Brain pericyte (primary cell): Measurements from ENCODE around the gene FABP2.
"Not testable (repeated sequence)": the region's sequence is repeated elsewhere in the genome, so short reads cannot be mapped to it uniquely, and the experiment has no call there.

ENCODE experiments used
- DNase-seq: peaks from one replicate; pipeline ENCODE4 v3.0.0-alpha.2; 2012; ENCODE audit warnings: low read depth, low spot score

The FABP2 gene

GRCh38 chr4:119321921-119322687, at the start of gene FABP2:
Gene FABP2, minus strand, starts transcription at chr4:119322138. Its CDS starts 36 bp downstream, at chr4:119322102.
- no peak for DNase-seq

- DNase-seq: not testable (repeated sequence)
These were observed 49.2 kb upstream of the FABP2 start for GRCh38 chr4:119370951-119371683.

- DNase-seq: not testable (repeated sequence)
These were observed 48.5 kb upstream of the FABP2 start for GRCh38 chr4:119370392-119370791.

GRCh38 chr4:119366802-119367201, 44.9 kb upstream of the FABP2 start:
- not testable (repeated sequence) for DNase-seq

- not testable (repeated sequence) for DNase-seq
These were observed 42.3 kb upstream of the FABP2 start for GRCh38 chr4:119364203-119364602.

GRCh38 chr4:119363372-119363771, 41.4 kb upstream of the FABP2 start:
- not testable (repeated sequence) for DNase-seq

GRCh38 chr4:119362413-119362812, 40.5 kb upstream of the FABP2 start:
- DNase-seq: not testable (repeated sequence)

GRCh38 chr4:119359873-119360272, 37.9 kb upstream of the FABP2 start:
- DNase-seq: not testable (repeated sequence)

- not testable (repeated sequence) for DNase-seq
These were observed 34.9 kb upstream of the FABP2 start for GRCh38 chr4:119356796-119357195.

GRCh38 chr4:119356041-119356440, 34.1 kb upstream of the FABP2 start:
- not testable (repeated sequence) for DNase-seq

GRCh38 chr4:119353364-119353763, 31.4 kb upstream of the FABP2 start:
- not testable (repeated sequence) for DNase-seq

GRCh38 chr4:119348169-119348568, 26.2 kb upstream of the FABP2 start:
- DNase-seq: not testable (repeated sequence)

GRCh38 chr4:119343293-119343692, 21.4 kb upstream of the FABP2 start:
- not testable (repeated sequence) for DNase-seq

- not testable (repeated sequence) for DNase-seq
These were observed 18.0 kb upstream of the FABP2 start for GRCh38 chr4:119339895-119340294.

- DNase-seq: no peak
These were observed 15.1 kb upstream of the FABP2 start for GRCh38 chr4:119337010-119337409.

GRCh38 chr4:119336332-119336979, 14.5 kb upstream of the FABP2 start:
- not testable (repeated sequence) for DNase-seq

- DNase-seq: no peak
These were observed 8.1 kb upstream of the FABP2 start for GRCh38 chr4:119329835-119330620.

- no peak for DNase-seq
These were observed 6.8 kb upstream of the FABP2 start for GRCh38 chr4:119328695-119329094.

- DNase-seq: no peak
These were observed 3.9 kb downstream of the FABP2 start for GRCh38 chr4:119317990-119318389.

- DNase-seq: no peak
These were observed 6.9 kb downstream of the FABP2 start for GRCh38 chr4:119315036-119315435.

- DNase-seq: no peak
These were observed 7.6 kb downstream of the FABP2 start for GRCh38 chr4:119314356-119314755.
